HepG2 (cell line): Measurements from ENCODE around the gene SYP. TPM values are rescaled to one million over a fixed set of nuclear protein-coding genes. Genes with fewer than 3 reads are reported as not detected.
A peak's percentile ranks its signal among the peaks of the same experiment; 100 is the strongest.

Experiments used
- BRD4 ChIP-seq: sonication (generic); formaldehyde crosslinking; IDR thresholded peaks from 2 replicates; pipeline ENCODE4 v1.4.0; 2020; ENCODE audit warnings: missing genetic modification reagents
- CBFB ChIP-seq: sonication (generic); formaldehyde crosslinking; IDR thresholded peaks from 2 replicates; pipeline ENCODE4 v1.4.0; 2020; ENCODE audit warnings: missing genetic modification reagents
- CEBPG ChIP-seq: IDR thresholded peaks from 2 replicates; pipeline ENCODE4 v1.6.1; 2016
- CENPBD1 ChIP-seq: sonication (generic); formaldehyde crosslinking; IDR thresholded peaks from 2 replicates; pipeline ENCODE4 v1.8.0; 2022; ENCODE audit warnings: missing genetic modification reagents, low read depth, mild to moderate bottlenecking, borderline replicate concordance
- CENPX ChIP-seq: sonication (generic); formaldehyde crosslinking; IDR thresholded peaks from 2 replicates; pipeline ENCODE4 v1.9.0; 2021; ENCODE audit warnings: mild to moderate bottlenecking, missing genetic modification reagents, moderate library complexity
- FOXK2 ChIP-seq: fragments of 450-650 bp; IDR thresholded peaks from 2 replicates; pipeline ENCODE4 v1.6.1; 2016
- GTF3A ChIP-seq: sonication (generic); formaldehyde crosslinking; conservative IDR thresholded peaks from 2 replicates; pipeline ENCODE4 v1.4.0; 2020; ENCODE audit warnings: mild to moderate bottlenecking, missing genetic modification reagents
- GZF1 ChIP-seq: sonication (generic); formaldehyde crosslinking; IDR thresholded peaks from 2 replicates; pipeline ENCODE4 v1.5.1; 2020; ENCODE audit warnings: mild to moderate bottlenecking, missing genetic modification reagents
- HNRNPUL1 ChIP-seq: fragments of 200-400 bp; formaldehyde crosslinking; IDR thresholded peaks from 2 replicates; pipeline ENCODE4 v1.6.1; 2017; ENCODE audit warnings: low read depth, mild to moderate bottlenecking, low read length, moderate library complexity
- KAT8 ChIP-seq: IDR thresholded peaks from 2 replicates; pipeline ENCODE4 v1.6.1; 2016; ENCODE audit warnings: missing genetic modification reagents, missing compliant biosample characterization
- KDM5B ChIP-seq: sonication (generic); formaldehyde crosslinking; IDR thresholded peaks from 2 replicates; pipeline ENCODE4 v1.4.0; 2020; ENCODE audit warnings: missing genetic modification reagents, mild to moderate bottlenecking, borderline replicate concordance
- MTERF4 ChIP-seq: sonication (generic); formaldehyde crosslinking; IDR thresholded peaks from 2 replicates; pipeline ENCODE4 v1.8.0; 2023; ENCODE audit warnings: mild to moderate bottlenecking, missing genetic modification reagents
- MYPOP ChIP-seq: sonication (generic); formaldehyde crosslinking; IDR thresholded peaks from 2 replicates; pipeline ENCODE4 v1.8.1; 2023; ENCODE audit warnings: mild to moderate bottlenecking, moderate library complexity, missing genetic modification reagents
- NFYC ChIP-seq: IDR thresholded peaks from 2 replicates; pipeline ENCODE4 v1.6.1; 2016; ENCODE audit warnings: missing genetic modification reagents, missing compliant biosample characterization
- PRDM15 ChIP-seq: sonication (generic); formaldehyde crosslinking; IDR thresholded peaks from 2 replicates; pipeline ENCODE4 v1.4.0; 2020; ENCODE audit warnings: missing genetic modification reagents
- SUZ12 ChIP-seq: fragments of 150-350 bp; IDR thresholded peaks from 2 replicates; pipeline ENCODE4 v1.6.1; 2014; ENCODE audit warnings: low read depth, low read length
- ZBTB25 ChIP-seq: IDR thresholded peaks from 2 replicates; pipeline ENCODE4 v1.6.1; 2018; ENCODE audit warnings: missing genetic modification reagents
- ZFYVE20 ChIP-seq: sonication (generic); formaldehyde crosslinking; IDR thresholded peaks from 2 replicates; pipeline ENCODE4 v1.8.0; 2023; ENCODE audit warnings: low read depth, mild to moderate bottlenecking, moderate library complexity, missing genetic modification reagents, borderline replicate concordance
- ZMYM4 ChIP-seq: sonication (generic); formaldehyde crosslinking; IDR thresholded peaks from 2 replicates; pipeline ENCODE4 v1.8.1; 2023; ENCODE audit warnings: mild to moderate bottlenecking, missing genetic modification reagents
- ZNF136 ChIP-seq: sonication (generic); formaldehyde crosslinking; IDR thresholded peaks from 2 replicates; pipeline ENCODE4 v1.8.1; 2022; ENCODE audit warnings: low read depth, mild to moderate bottlenecking, moderate library complexity, missing genetic modification reagents
- ZNF549 ChIP-seq: sonication (generic); formaldehyde crosslinking; IDR thresholded peaks from 2 replicates; pipeline ENCODE4 v1.5.0; 2020; ENCODE audit warnings: missing genetic modification reagents
- ZNF567 ChIP-seq: sonication (generic); formaldehyde crosslinking; IDR thresholded peaks from 2 replicates; pipeline ENCODE4 v1.8.1; 2023; ENCODE audit warnings: mild to moderate bottlenecking, missing genetic modification reagents, borderline replicate concordance
- ZNF597 ChIP-seq: sonication (generic); formaldehyde crosslinking; IDR thresholded peaks from 2 replicates; pipeline ENCODE4 v1.5.0; 2020; ENCODE audit warnings: missing genetic modification reagents
- ZNF792 ChIP-seq: IDR thresholded peaks from 2 replicates; pipeline ENCODE4 v1.6.1; 2016
- polyA plus RNA-seq, 8 experiments: library from polyadenylated mRNA; depleted of rRNA in 3 of 8; stranded (reverse) in 7 of 8; unstranded in 1 of 8; fragments of >200 nt; fragmentation: Illumina TruSeq in 4 of 8; extraction: Trizol in 4 of 8; gene quantifications; 2 replicates each; pipeline versions ENCODE4 v1.2.1 to v1.2.3, GENCODE V29; 2011 to 2016; ENCODE audit warnings: low read depth in 4 of 8, missing spikeins in 1 of 8, mixed read lengths in 1 of 8; ENCODE audit not compliant: insufficient read depth in 1 of 8
- total RNA-seq, 5 experiments: library from RNA; depleted of rRNA; stranded (reverse); fragments of >200 nt; fragmentation: Illumina TruSeq; extraction: Trizol; gene quantifications; 2 replicates each; pipeline ENCODE4 v1.2.3, GENCODE V29; 2016; ENCODE audit warnings: low read depth in 1 of 5

The SYP gene
- total and polyA plus RNA-seq, 2 of the 13 experiments (the other 11 are each of a cell fraction or from before 2014, with no cell fraction given) = 2.0 to 2.5 TPM

- no peak for TF ChIP-seq ZFYVE20
- TF ChIP-seq ZMYM4 = peak; percentile 65
- TF ChIP-seq NFYC (CRISPR knock-in tag) = peak; percentile 97
- no peak for TF ChIP-seq GTF3A (CRISPR knock-in tag)
- no peak for TF ChIP-seq FOXK2
- no peak for TF ChIP-seq ZNF597 (CRISPR knock-in tag)
- TF ChIP-seq KDM5B (CRISPR knock-in tag) = no peak
- no peak for TF ChIP-seq HNRNPUL1
- TF ChIP-seq ZNF549 (CRISPR knock-in tag) = no peak
- TF ChIP-seq MTERF4 = no peak
- TF ChIP-seq SUZ12 = no peak
- no peak for TF ChIP-seq GZF1 (CRISPR knock-in tag)
- no peak for TF ChIP-seq BRD4 (CRISPR knock-in tag)
- no peak for TF ChIP-seq MYPOP (CRISPR knock-in tag)
- TF ChIP-seq CENPX (CRISPR knock-in tag) = no peak
- no peak for TF ChIP-seq ZNF567 (CRISPR knock-in tag)
- no peak for TF ChIP-seq CBFB (CRISPR knock-in tag)
- TF ChIP-seq ZBTB25 = no peak
- TF ChIP-seq CENPBD1 (CRISPR knock-in tag) = no peak
- TF ChIP-seq PRDM15 = no peak
- TF ChIP-seq ZNF792 (CRISPR knock-in tag) = no peak
- TF ChIP-seq CEBPG (CRISPR knock-in tag) = no peak
- TF ChIP-seq KAT8 = peak; percentile 52
- TF ChIP-seq ZNF136 (CRISPR knock-in tag) = no peak
Measured at GRCh38 chrX:49190821-49191573, 9.0 kb downstream of the SYP start (continued).
